ENCODE results near the gene ADAP1. TPM values are rescaled to one million over a fixed set of nuclear protein-coding genes. Genes with fewer than 3 reads are reported as not detected.

ADAP1 gene
- polyA plus RNA-seq, 3 donors, result 49.1 to 117 (median 72.2) TPM

GRCh38 chr7:947391-948210, 6.9 kb downstream of the ADAP1 start:
- Mint-ChIP-seq H3K27me3 (ENCODE audit: low read depth in 3 of 3) (peaks cover 0 to 4% (median 1%) of the 10 kb centered on the region in 3 donors), H3K36me3 (peaks cover 28 to 66% of the 10 kb centered on the region in 2 donors), H3K4me1 (peaks cover 45% of the 10 kb centered on the region), H3K4me3 (no peak overlapping the region), H3K27ac (peak overlapping the region in 6 of 7 donors; percentile 24 to 82 (median 45)), H3K9me3 (peaks cover 0 to 3% (median 0%) of the 10 kb centered on the region in 7 donors)
- no peak overlapping the region for H3K4me2 ChIP-seq (replicated peaks; ENCODE audit: extremely low read depth, low read length, poor library complexity, severe bottlenecking)
- H3K4me1 ChIP-seq (ENCODE audit: control insufficient read depth in 1 of 2, insufficient read depth in 2 of 2, low read length in 2 of 2), result peaks cover 31 to 37% of the 10 kb centered on the region in 2 donors
- no peak for DNase-seq
- intact Hi-C loops (cut with micrococcal nuclease), result no loop called here
- H3K27me3 ChIP-seq (ENCODE audit: control insufficient read depth in 2 of 2, insufficient read depth in 2 of 2, low read length in 2 of 2), result no peaks in the 10 kb centered on the region
- H4K20me1 ChIP-seq (ENCODE audit: insufficient read depth, low read length), result peaks cover 83% of the 10 kb centered on the region
- H3K36me3 ChIP-seq (replicated peaks in 1 of 2; ENCODE audit: control insufficient read depth in 1 of 2, insufficient read depth in 2 of 2, low read length in 2 of 2), result peaks cover 27% of the 10 kb centered on the region in 2 donors
- no peak for TF ChIP-seq CTCF (IDR thresholded peaks at IDR 0.05)
- H3K27ac ChIP-seq (ENCODE audit: low read depth in 1 of 2, low read length in 2 of 2), result no peak overlapping the region
- H3K4me3 ChIP-seq (replicated peaks in 1 of 3; ENCODE audit: low read depth in 2 of 3, low read length in 3 of 3), result no peak overlapping the region
- H3K9ac ChIP-seq (ENCODE audit: insufficient read depth, low read length, poor library complexity, severe bottlenecking), result no peak overlapping the region
- H2AFZ ChIP-seq (ENCODE audit: insufficient read depth, low read depth, low read length, poor library complexity, severe bottlenecking), result no peak overlapping the region
- no peaks in the 10 kb centered on the region for H3K9me3 ChIP-seq (replicated peaks in 1 of 2; ENCODE audit: control insufficient read depth in 1 of 2, insufficient read depth in 1 of 2, low read length in 2 of 2)
- peaks cover 84% of the 10 kb centered on the region for H3K79me2 ChIP-seq (ENCODE audit: insufficient read depth, low read length)
- 92% methylated on average over 34 of the region's 37 CpGs for WGBS (ENCODE audit: insufficient coverage)

- no peak for DNase-seq
- Mint-ChIP-seq H3K27ac (peak overlapping the region in 1 of 7 donors; percentile 78), H3K4me3 (no peak overlapping the region), H3K4me1 (peaks cover 41% of the 10 kb centered on the region), H3K9me3 (peaks cover 0 to 3% (median 0%) of the 10 kb centered on the region in 7 donors), H3K27me3 (ENCODE audit: low read depth in 3 of 3) (peaks cover 0 to 4% (median 1%) of the 10 kb centered on the region in 3 donors), H3K36me3 (peaks cover 27 to 55% of the 10 kb centered on the region in 2 donors)
- TF ChIP-seq CTCF (IDR thresholded peaks at IDR 0.05), result no peak
- H3K4me1 ChIP-seq (ENCODE audit: control insufficient read depth in 1 of 2, insufficient read depth in 2 of 2, low read length in 2 of 2), result peaks cover 29 to 32% of the 10 kb centered on the region in 2 donors
- H3K36me3 ChIP-seq (replicated peaks in 1 of 2; ENCODE audit: control insufficient read depth in 1 of 2, insufficient read depth in 2 of 2, low read length in 2 of 2), result peaks cover 23 to 27% of the 10 kb centered on the region in 2 donors
- H3K9me3 ChIP-seq (replicated peaks in 1 of 2; ENCODE audit: control insufficient read depth in 1 of 2, insufficient read depth in 1 of 2, low read length in 2 of 2), result no peaks in the 10 kb centered on the region
- H3K4me3 ChIP-seq (replicated peaks in 1 of 3; ENCODE audit: low read depth in 2 of 3, low read length in 3 of 3), result no peak overlapping the region
- 96% methylated on average over 21 of the region's 29 CpGs for WGBS (ENCODE audit: insufficient coverage)
- H3K79me2 ChIP-seq (ENCODE audit: insufficient read depth, low read length), result peaks cover 80% of the 10 kb centered on the region
- no peaks in the 10 kb centered on the region for H3K27me3 ChIP-seq (ENCODE audit: control insufficient read depth in 2 of 2, insufficient read depth in 2 of 2, low read length in 2 of 2)
- intact Hi-C loops (cut with micrococcal nuclease), result no loop called here
- H2AFZ ChIP-seq (ENCODE audit: insufficient read depth, low read depth, low read length, poor library complexity, severe bottlenecking), result no peak overlapping the region
- no peak overlapping the region for H3K9ac ChIP-seq (ENCODE audit: insufficient read depth, low read length, poor library complexity, severe bottlenecking)
- peaks cover 78% of the 10 kb centered on the region for H4K20me1 ChIP-seq (ENCODE audit: insufficient read depth, low read length)
- H3K4me2 ChIP-seq (replicated peaks; ENCODE audit: extremely low read depth, low read length, poor library complexity, severe bottlenecking), result no peak overlapping the region
- H3K27ac ChIP-seq (ENCODE audit: low read depth in 1 of 2, low read length in 2 of 2), result no peak overlapping the region
Measured at GRCh38 chr7:946256-946996, 8.1 kb downstream of the ADAP1 start.
